GM21786 (cell line): ENCODE results near the gene CAPN5.

ENCODE experiments used
- ATAC-seq: cut with Tn5 transposase; IDR thresholded peaks from one replicate; pipeline ENCODE4 v1.9.1; 2021; ENCODE audit not compliant: unreplicated experiment

The CAPN5 gene

GRCh38 chr11:77114089-77114463 lies 47.3 kb downstream of the CAPN5 start:
- ATAC-seq = no peak

GRCh38 chr11:77115181-77115611 lies 48.4 kb downstream of the CAPN5 start:
- no peak for ATAC-seq

- ATAC-seq = no peak
Measured at GRCh38 chr11:77115956-77116355, 49.2 kb downstream of the CAPN5 start.

- no peak for ATAC-seq
Measured at GRCh38 chr11:77117492-77117891, 50.7 kb downstream of the CAPN5 start.

- no peak for ATAC-seq
Measured at GRCh38 chr11:77118086-77118485, 51.3 kb downstream of the CAPN5 start.

- no peak for ATAC-seq
Measured at GRCh38 chr11:77118971-77119370, 52.2 kb downstream of the CAPN5 start.

- no peak for ATAC-seq
Measured at GRCh38 chr11:77119531-77119936, 52.8 kb downstream of the CAPN5 start.

GRCh38 chr11:77120571-77120970 lies 53.8 kb downstream of the CAPN5 start:
- no peak for ATAC-seq

GRCh38 chr11:77121096-77121640 lies 54.4 kb downstream of the CAPN5 start:
- no peak for ATAC-seq

GRCh38 chr11:77121876-77122575 lies 55.3 kb downstream of the CAPN5 start:
- no peak for ATAC-seq

GRCh38 chr11:77122576-77123212 lies 55.9 kb downstream of the CAPN5 start:
- ATAC-seq = no peak

GRCh38 chr11:77123591-77123990 lies 56.8 kb downstream of the CAPN5 start:
- no peak for ATAC-seq

GRCh38 chr11:77124041-77124440 lies 57.3 kb downstream of the CAPN5 start:
- ATAC-seq = no peak

- no peak for ATAC-seq
Measured at GRCh38 chr11:77124488-77124887, 57.7 kb downstream of the CAPN5 start.

- ATAC-seq = no peak
Measured at GRCh38 chr11:77125191-77125590, 58.4 kb downstream of the CAPN5 start.

GRCh38 chr11:77125695-77126094 lies 58.9 kb downstream of the CAPN5 start:
- ATAC-seq = no peak

- no peak for ATAC-seq
Measured at GRCh38 chr11:77126156-77126775, 59.5 kb downstream of the CAPN5 start.

- no peak for ATAC-seq
Measured at GRCh38 chr11:77126861-77127234, 60.1 kb downstream of the CAPN5 start.

- ATAC-seq = no peak
Measured at GRCh38 chr11:77127235-77127911, 60.6 kb downstream of the CAPN5 start.

- no peak for ATAC-seq
Measured at GRCh38 chr11:77127920-77128691, 61.3 kb downstream of the CAPN5 start, which contains the start of gene MYO7A. Gene MYO7A, plus strand, starts transcription at chr11:77128246. Its CDS starts 2,389 bp downstream, at chr11:77130635.
